ENCODE results near the gene ADGRL4.
"Not testable (repeated sequence)": the region's sequence is repeated elsewhere in the genome, so short reads cannot be mapped to it uniquely, and the experiment has no call there.

The ADGRL4 gene

GRCh38 chr1:79006564-79006963 is at the start of gene ADGRL4:
Gene ADGRL4 (minus strand): TSS chr1:79006730. CDS start chr1:79006654, 76 bp downstream.
- no peak for DNase-seq

DNA sequence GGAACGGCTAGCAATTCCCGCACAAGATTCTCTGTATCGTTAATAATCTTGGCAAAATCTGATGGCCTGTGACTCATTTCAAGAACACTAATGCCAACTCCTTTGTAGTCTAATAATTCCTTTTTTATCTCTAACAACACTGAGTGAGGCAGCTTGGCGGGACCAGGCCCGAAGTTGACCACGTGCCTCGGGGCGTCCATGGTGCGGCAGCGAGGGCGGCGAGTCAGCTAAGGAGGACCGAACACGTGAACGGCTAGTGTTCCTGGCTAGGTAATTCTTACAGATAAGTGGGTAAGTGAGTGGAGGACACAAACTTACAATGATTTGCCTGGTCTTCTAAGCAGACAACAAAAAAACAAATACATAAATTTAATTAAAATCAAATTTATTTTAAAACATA is 49.3 kb upstream of the ADGRL4 start:
- no peak for DNase-seq

GRCh38 chr1:79052829-79053449 is 46.4 kb upstream of the ADGRL4 start:
- DNase-seq = peak in 2 of 3 donors; percentile 35 to 68

DNA sequence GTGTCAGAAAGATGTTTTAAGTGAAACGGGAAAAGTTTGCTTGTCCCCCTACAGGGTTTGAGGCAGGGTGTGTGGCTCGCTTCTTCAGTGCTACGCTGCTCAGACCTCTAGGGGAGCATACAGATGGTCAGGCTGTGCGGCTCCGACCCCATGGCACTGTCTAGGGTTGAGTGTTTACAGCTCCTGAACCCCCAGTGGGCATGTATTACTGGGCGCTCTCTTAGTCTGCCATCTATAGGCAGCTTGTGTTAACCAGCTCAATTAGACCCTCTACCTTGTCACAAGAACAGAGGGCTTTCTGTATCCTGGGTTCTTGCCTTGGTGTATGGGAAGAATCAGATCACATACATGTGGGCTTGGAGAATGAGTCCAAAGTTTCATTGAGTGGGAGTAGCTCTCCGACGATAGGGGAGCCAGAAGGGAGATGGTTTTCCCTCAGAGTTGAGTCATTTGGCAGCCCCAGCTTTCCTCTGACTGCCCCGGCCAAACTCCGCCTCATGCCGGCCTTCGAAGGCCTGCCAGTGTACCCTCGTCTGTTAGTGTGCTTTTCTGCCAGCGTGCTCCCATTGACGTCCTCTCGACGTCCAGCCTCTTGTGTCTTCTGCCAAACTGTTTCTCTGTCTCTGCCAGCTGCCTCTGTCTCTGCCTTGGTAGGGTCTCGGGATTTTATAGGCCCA is 38.6 kb upstream of the ADGRL4 start:
- DNase-seq = no peak

- no peak for DNase-seq
These were observed 37.0 kb upstream of the ADGRL4 start for GRCh38 chr1:79043506-79043905.

GRCh38 chr1:79042539-79042938 is 36.0 kb upstream of the ADGRL4 start:
- peak in 1 of 3 donors; percentile 5 for DNase-seq

- DNase-seq = peak; percentile 32 to 79 (median 74)
These were observed 35.6 kb upstream of the ADGRL4 start for GRCh38 chr1:79042117-79042516.

- no peak for DNase-seq
These were observed 35.1 kb upstream of the ADGRL4 start for GRCh38 chr1:79041666-79042065.

- peak; percentile 3 to 60 (median 36) for DNase-seq
These were observed 34.0 kb upstream of the ADGRL4 start for GRCh38 chr1:79040424-79041082.

- DNase-seq = no peak
These were observed 30.6 kb upstream of the ADGRL4 start for GRCh38 chr1:79037085-79037484.

DNA sequence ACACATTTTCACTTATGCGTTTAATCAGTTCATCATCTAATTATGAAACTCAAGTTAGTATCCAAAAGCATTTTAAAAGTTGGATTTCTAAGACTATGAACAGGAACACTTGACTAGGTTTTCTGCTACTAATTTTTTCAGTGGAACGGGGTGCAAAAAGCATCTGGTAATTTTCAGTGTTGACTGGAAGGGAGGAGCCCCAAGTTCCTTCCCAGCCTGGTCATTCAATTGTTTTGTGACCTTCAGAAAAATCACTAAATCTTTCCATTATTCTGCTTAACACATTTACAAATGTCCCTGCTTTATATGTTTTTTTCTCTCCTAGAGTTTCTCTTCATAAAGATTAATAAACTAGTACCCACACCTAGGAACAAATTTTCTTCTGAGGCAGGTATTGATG is 6.0 kb upstream of the ADGRL4 start:
- DNase-seq = no peak

- no peak for DNase-seq
These were observed 4.1 kb upstream of the ADGRL4 start for GRCh38 chr1:79010589-79010988.

GRCh38 chr1:79005945-79006344 is 585 bp downstream of the ADGRL4 start:
- DNase-seq = no peak

GRCh38 chr1:79004916-79005315 is 1.6 kb downstream of the ADGRL4 start:
- DNase-seq = no peak

DNA sequence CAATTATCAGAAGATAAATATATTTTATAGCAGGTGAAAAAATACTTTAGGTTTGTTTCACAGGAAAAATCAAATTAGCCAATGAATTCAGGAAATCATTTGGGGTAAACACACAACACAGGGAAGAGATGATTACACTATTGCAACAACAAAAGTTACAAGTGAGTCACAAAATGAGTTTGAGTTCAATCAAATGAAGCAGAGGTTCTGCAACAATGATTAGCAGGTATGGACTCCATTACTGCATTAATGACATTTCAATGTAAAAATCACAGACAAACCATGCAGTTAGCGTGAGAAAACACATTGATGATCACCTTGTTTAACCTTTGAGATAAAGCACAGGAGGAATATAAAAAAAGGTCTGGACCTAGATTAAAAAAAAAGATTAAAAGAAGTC is 9.7 kb downstream of the ADGRL4 start:
- DNase-seq = no peak

DNA sequence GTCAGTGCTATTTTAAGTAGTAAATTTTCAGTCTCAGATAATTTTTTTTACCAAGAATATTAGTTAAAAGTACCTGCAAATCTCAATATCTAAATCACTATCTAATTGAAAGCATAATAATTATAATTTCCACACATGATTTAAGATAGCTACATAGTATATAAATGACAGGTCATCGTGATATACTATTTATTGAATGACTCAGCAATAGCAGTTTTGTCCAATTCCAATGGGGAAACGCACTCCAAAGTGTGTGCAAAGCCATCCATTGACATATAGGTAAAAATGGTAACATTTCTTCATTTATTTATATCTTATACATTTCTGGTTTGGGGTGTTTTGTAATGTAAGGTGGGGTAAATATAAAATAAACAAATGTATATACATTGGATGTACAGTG is 19.5 kb downstream of the ADGRL4 start:
- DNase-seq = no peak

GRCh38 chr1:78980511-78980910 is 26.0 kb downstream of the ADGRL4 start:
- DNase-seq = no peak

DNA sequence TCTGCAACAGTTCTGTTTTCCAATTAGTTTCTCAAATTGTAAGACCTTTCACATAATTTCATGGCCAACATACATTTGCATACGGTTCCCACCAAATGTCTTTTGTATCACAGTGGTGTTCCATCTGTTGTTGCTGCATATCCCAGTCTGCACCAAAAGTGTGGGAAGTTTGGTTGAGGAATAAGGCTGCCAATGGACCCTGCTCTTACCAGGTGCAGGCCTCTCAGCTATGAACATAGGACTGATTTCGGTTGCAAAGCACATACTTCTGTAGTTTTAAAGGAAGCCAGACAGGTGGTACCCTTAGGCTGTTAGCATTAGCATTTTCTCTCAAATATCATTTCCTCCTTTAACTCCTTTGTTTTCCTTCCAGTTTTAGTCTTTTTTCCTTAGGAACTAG is 33.8 kb downstream of the ADGRL4 start:
- DNase-seq = no peak

GRCh38 chr1:78967091-78967490 is 39.4 kb downstream of the ADGRL4 start:
- not testable (repeated sequence) for DNase-seq

DNA sequence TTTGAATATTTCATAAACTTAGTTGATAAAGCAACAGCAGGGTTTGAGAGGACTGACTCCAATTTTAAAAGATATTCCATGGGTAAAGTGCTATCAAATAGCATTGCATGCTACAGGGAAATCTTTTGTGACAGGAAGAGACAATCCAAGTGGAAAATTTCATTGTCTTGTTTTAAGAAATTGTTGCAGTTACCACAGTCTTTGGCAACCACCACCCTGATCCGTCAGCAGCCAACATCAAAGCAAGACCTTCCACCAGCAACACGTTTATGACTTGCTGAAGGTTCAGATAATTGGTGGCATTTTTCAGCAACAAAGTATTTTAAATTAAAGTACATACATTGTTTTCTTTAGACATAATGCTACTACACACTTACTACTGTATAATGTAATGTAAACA is 47.8 kb downstream of the ADGRL4 start:
- no peak for DNase-seq

GRCh38 chr1:78950826-78951225 is 55.7 kb downstream of the ADGRL4 start:
- no peak for DNase-seq

DNA sequence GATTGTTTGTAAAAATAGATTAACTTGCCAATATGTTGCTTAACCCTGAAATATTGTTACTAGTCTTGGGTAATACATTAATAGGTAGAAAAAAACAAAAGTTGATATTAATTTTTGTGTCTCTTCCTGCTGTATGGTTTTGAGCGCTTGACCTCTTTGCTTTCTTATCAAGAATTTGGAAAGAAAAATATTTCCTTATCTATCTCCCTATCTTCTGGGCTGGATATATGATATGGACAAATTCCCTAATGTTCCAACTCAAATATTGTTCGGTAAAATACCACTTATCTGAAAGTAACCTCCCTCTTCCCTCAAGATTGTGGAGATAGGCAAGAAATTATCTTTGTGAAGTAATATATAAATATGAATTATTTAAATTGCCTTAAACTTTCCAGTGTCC is 57.3 kb downstream of the ADGRL4 start:
- no peak for DNase-seq

- no peak for DNase-seq
These were observed 87.4 kb downstream of the ADGRL4 start for GRCh38 chr1:78919150-78919549.

DNA sequence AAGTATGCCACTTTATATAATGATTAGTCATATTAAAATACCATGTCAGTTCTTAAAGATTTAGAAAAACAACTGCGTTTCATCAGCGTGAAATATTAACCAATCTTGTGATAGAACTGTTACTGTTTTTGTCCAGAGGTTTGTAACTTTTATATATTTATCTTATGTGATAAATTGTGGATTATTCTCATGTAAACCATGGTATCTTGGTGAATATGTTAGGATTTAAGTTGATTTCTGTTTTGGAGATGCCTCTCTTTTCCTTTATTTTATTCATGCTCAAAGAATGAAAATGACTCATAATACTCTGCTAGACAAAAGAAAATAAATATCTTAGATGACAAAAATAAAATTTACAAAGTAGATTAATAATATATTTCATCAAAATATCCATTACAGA is 88.4 kb downstream of the ADGRL4 start:
- no peak for DNase-seq

Data from suppressor macrophage treated with lipopolysaccharide for 1 hour (primary cell).